GM19438 (cell line): Measurements from ENCODE around the gene RAVER2.
A peak's percentile ranks its signal among the peaks of the same experiment; 100 is the strongest.

Experiments
- ATAC-seq: cut with Tn5 transposase; IDR thresholded peaks from one replicate; pipeline ENCODE4 v1.9.1; 2021; ENCODE audit warnings: low read depth; ENCODE audit not compliant: unreplicated experiment

Gene RAVER2

DNA sequence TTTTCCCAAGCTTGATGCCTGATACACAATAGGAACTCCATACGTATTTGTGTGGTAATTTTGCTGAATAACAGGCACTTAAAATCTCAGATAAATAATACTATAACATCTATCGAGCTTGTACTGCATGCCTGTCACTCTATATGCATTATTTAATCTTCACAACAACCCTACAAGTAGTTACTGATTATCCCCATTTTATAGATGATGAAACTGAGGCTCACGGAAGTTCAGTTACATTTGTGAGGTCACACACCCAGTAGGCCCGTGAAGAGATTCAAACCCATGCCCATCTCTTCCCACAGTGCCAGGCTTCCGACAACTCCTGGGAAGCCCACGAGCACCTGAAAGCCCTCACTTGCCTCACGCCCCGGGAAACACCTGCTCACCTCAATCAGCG, 98.8 kb downstream of the RAVER2 start:
- no peak for ATAC-seq

DNA sequence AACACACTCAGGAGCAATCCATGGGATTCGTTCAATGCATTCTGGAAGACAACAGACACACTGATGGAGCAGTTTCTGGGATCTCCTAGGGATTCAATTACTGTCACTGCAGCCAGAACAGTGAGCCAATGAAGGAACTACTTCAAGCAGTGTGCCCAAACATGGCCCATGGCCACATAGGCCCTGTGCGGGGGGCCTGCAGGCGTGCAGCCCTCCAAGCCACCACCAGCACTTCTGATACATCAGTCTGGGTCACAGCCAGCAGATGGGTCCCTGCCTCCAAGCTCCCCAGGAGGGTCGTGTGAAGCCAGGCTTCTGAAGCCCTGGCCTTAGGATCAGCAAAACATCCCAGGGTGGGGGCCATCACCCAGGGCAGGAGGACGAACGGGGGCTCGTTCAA, 99.3 kb downstream of the RAVER2 start:
- ATAC-seq = no peak

DNA sequence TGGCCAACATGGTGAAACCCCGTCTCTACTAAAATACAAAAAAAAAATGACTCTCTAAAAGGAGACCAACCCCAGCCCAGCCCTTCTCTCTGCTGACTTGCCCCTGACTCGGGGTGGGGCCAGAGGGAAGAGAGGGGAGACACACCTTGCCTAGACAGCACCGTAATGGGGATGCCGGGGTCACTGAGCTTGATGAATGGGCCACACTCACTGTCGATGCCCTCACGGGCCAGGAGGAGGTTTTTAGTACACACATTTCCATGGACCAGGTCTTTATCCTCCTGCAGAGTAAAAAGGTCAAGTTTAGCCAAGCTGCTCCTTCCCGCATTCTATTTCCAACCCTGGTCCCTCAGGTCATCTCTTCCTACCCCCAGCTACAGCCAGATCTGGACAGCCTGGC, 99.7 kb downstream of the RAVER2 start:
- ATAC-seq = no peak

DNA sequence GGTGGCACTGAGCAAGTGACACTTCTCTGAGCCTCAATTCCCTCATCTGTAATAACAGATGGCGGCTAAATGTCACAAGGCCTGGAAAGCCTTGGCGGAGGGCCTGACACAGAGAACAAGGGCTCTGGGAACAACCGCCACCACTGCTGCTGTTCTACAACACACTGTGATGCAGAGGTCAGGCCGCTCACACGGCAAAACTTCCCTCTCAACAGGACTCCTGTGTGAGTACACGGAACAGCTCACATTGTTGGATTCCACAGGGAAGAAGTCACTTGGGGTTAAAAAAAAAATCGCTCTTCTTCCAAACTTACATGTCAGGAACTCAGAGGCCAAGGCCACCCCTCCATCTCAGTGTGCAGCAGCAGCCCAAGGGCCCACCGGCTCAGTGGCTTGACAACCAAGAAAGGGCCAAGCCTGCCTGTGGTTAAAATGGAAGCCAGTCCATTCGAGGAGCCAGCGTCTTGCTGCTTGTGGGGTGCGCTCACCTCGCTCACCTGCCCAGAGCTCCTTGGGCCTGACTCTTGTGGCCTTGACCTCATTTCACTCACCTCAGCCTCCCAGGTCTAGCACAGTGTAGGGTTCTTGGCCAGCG, 101.1 kb downstream of the RAVER2 start:
- no peak for ATAC-seq

DNA sequence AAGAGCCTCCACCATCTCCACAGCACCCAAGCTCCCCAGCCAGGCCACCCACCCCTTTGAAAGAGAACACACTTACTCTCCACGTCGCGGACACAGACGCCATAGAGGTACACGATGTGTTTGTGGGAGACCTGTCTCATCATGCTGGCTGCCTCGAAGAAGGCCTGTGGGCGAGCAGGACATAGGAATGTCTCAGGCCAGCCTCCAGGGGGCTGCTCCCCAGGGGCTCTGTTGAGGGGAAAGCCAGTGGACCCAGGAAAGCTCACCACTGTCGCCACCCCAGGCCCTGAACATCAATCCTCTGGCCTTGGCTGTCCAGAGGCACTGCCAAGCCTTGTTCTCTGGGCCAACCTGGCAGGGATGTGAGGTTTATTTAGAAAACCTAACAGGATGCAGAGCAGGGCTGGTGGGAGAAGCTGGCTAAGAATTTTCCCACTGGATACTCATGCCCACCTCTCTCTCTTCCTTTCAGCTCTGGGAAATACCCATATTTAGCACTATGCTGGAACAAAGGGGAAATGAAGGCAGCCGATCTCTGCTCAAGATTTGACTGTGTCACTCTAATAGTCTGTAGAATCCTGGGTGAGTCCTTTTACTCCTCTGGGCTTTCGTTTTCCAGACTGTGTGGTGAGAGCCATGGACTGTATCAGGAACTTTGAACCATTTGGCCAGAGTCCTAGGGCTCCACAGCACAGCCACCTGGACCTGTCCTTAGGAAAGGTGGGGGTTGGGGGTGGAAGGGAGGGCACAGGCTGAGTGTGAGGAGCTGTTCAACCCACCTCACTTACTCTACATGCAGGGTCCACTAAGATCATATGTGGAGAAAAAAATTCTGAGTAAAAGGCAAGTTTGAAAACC, 101.9 kb downstream of the RAVER2 start:
- no peak for ATAC-seq

DNA sequence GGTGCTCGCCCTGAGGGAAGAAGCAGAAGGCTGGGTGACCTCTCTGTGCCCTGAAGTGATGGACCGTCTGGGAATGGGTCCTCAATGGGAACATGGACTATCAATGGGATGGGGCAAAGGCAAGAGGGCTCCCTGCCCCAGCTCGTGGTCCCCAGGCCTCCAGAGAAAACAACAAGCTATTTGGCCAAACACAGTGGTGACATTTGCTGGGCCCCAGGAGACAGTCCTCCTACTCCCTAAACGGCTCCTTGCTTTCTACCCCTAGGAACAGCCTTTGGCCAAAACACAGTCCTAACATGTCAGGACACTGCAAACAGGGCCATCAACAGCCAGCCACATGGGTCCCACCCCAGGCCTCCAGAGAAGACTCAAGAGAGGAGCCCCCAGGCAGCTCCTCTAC, 102.8 kb downstream of the RAVER2 start:
- no peak for ATAC-seq

DNA sequence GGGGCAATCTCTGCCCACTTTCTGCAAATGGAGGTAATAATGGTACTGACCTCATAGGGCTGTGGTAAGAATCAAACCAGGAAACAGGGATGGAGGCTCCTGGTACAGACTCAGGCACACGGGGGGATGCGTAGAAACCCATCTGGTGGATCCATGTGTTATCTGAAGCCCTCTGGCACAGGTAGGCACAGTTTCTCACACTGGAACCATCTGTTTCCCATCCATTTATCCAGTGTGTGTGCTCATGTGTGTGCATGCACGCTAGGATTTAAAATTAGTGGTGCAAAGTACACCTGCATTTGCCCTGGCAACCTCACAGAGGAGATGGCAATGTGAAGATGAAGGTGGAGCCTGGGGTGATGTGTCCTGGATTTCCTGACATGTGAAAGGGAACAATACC, 103.3 kb downstream of the RAVER2 start:
- ATAC-seq = no peak

DNA sequence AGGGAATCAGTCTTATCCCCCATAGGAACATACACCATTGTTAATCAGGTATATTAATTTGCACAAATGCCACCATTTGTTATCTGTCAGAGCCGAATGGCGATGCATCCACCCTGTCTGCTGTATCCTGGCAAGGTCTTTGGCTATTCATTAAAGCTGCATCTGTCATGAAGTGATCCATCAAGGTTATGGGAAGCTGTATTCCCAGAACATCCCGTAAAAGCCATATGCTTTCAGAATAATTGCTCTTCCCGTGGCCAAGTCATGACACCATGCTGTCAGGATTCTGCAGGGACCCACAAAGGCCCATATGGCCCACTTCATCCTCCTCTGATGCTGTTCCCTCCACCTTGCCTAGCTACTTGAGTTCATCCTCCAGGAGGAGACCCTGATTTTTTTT, 103.9 kb downstream of the RAVER2 start:
- no peak for ATAC-seq

DNA sequence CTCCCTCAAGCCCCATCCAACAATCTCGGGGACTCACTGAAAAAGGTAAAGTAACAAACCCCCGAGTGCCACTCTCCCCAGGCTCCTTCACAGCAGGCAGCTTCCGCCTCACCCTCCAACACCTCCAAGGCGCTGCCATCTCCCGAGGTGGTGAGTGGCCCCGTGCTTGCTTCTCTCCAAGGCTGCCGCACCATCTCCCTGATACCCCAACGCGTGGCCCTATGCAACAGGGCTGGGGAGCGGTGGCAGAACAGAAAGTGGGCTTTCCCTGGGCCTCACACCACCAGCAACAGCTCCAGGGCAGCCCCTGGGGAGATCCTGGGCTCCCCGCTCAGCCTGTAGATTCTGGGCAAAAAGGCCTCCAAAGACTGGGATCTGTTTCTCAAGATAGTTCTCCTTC, 105.1 kb downstream of the RAVER2 start:
- ATAC-seq = no peak

DNA sequence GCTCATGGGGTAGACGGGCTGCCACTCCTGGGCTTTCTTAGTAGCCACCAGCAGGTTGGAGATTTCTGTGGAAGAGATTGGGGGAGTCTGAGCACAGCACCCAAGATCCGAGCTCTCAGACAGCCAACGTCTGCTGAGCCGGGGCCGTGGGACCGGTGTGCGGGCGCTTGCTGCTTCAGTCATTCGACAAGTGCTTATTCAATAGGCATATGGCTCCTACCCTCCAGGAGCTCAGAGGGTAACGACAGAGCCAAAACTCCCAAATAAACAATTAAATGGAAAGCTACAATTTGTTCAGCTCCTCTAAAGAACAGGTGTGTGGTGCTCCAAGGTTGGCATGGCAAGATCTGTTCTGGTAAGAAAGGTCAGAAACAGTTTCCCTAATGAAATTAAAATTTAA, 106.0 kb downstream of the RAVER2 start:
- no peak for ATAC-seq

DNA sequence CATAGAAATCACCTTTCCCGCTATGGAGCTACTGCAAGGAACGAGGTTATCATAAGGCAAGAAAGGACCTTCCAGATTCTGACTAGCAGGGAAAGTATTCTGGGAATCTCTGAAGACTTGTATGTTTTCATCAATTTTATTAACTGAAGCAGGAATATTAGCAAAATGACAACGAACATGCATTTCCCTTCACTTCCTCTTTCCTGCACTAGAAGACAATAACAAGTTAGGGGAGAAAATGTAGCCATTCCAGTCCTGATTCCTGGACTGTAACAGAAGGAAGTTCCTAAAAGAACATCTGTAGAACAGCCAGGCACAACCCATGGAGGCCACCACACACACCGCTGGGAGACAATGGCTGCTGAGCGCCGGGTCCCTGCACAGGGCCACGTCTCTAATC, 106.8 kb downstream of the RAVER2 start:
- ATAC-seq = no peak

DNA sequence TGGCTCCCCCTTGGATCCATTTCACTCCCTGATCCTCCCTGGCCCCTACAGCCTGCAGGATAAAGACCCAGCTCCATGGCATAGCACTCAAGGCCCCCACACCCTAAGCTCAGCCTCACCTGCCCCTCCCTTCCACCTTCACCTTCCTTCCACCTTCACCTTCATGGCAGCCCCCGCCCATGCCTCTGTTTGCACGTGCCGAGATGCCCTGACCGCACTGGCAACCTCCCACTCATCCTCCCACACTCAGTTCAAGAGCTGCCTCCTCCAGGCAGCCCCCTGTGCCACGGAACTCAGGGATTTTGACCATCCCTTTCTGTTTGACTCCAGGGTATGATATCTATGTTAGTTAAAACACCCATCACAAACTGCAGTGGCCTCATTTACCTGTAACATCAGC, 109.8 kb downstream of the RAVER2 start:
- no peak for ATAC-seq

DNA sequence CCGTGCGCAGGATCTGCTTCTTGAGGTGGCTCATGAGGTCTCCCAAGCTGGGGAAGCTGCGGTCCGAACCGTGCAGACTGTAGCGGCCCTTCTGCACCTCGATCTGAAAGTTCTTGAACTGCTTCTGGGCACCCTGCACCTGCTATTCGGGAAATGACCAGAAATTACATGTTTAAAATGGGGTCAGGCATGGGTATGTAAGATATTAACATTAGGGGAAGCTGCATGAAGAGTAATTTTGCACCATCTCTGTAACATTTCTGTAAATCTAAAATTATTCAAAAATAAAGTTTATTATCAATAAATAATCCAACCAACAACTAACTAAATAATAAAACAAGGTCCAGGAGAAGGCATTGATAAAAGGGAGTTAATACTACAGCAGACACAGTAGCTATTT, 110.7 kb downstream of the RAVER2 start:
- ATAC-seq = no peak

DNA sequence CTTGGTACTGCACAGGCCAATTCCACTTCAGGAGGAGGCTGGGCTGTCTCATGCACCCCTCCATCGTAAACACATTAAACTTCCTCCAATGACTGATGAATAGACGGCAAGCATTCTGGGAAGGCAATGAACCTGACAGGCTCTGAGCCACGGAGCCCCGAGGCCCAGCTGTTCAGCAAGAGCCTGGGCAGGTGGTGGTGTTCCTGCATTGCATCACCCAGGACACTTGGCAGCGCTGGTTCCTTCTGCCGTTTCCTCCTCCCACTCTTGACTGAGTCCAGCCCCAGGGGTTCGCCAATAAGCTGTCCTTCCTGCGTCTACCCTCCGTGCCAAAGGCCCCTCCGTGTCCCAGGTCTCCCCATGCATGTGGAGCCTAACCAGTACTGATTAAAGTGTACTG, 111.7 kb downstream of the RAVER2 start:
- ATAC-seq = no peak

DNA sequence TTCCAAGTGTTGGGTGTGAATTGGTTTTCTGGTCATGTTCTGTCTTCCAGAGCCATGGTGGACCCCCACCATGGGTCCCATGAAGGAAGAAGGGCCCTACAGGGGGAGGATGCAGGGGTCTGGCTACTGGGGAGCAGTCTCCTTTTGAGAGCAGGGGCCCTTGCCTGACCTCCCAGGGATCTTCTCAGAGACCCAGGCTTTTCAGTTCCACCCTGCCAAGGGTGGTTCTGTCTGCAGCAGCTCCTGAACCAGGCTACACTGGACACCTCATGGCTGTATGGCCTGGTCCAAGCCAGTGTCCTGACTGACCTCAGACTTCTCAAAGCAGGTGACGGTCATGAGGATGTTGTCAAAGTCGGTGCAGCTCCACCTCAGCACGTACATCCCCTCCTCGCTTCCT, 112.5 kb downstream of the RAVER2 start:
- no peak for ATAC-seq

DNA sequence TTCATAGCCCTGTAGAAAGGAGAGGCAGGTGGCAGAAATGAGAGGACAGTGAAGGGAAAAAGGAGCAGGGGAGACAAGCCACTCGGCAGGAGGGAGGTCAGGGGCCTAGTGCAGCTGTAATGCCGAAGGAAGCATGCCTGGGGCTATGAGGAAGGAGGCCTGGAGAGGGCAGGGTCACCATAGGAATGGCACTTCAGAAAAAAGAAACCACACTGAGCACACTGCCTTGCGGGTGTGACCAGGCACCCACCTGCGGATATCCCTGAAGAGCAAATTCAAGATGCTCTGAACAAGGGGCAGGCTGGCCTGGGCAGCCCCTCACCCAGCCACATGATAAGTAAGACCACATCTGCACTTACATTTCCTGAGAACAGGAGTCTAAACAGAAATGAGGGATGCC, 116.7 kb downstream of the RAVER2 start:
- no peak for ATAC-seq

DNA sequence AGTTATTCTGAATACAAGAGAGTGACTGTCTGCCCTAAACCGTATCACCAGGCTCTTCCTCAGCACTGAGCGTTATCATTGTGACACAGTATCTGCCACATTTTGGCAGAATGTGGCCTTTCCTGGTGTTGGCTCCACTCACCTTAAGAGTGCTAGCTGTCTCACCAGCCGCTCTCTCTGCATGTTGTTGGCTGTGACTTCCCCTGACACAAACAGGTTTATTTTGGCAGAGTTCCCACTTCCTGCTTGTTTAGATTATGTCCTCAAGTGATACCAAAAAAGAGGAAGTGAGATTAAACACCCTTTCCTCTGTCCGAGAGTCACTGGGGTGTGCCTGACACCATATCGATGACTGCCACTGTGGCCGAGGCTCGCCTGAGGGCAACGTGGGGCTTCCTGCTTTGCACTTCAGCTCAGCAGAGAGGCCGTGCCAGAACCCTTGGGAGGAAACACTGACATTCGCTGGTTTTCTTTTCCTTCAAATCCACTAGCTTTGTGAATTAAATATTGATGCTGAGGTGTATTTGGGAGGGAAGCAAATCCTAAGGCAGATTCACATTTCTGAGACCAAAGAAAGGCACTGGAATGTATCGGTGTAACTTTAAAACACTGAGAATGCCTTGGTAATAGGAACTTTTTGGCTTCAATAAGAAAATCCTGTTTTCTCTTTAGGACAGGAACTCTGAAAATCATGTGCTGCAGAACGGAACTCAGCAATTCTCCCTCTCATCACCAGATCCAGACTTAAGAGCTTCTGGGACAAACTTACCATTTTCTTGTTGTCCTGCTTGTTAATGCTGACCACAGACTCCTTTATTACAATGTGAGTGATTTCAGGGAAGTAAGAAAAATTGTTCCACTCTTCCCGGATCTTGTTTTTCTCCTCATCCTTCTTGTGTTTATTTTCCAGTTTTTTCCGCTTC, 119.4 kb downstream of the RAVER2 start:
- peak; percentile 99 for ATAC-seq

DNA sequence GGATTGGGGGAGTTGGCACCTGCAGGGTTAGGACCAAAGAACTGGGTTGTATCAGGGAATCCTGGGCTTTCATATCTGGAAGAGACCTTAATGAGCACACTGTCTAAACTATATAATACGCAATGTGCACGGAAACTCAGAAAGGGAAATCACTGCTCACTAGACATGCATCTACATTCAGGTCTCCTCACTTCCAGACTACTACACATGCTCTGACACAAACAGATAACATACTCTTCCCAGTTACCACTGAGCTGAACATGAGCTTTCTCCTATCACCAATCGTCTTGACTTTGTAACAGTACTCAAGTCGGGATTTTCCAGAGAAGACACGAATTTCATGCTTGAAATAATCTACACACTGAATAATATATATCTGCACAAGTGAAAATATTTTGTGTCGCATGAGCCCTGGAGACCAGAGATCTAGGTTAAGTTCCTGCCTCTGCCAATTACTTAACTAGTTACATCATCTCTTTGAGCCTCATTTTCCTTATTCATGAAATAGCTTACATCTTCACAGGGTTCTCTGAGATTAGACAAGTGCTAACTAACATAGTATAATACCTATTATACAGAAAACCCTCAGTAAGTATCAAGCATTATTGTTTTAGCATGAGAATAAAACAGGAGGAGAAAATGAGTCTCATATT, 120.4 kb downstream of the RAVER2 start:
- no peak for ATAC-seq

DNA sequence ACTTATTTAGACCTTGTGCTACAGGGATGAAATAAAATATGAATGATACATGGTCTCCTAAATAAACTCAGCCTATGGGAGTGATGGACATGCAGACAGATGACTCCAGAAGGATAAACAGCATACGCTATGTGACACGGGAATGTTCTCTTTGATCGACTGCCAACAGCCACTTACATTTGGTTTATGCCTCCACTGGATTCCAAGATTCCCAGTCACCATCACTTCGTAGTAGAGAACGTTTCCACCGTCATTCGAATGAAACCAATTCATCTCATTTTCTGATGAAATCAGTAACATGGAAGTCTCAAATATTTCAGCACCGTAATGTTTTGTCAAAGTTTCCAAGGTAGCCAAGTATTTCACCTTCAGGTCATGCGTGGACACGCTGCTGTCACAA, 121.8 kb downstream of the RAVER2 start:
- ATAC-seq = no peak

DNA sequence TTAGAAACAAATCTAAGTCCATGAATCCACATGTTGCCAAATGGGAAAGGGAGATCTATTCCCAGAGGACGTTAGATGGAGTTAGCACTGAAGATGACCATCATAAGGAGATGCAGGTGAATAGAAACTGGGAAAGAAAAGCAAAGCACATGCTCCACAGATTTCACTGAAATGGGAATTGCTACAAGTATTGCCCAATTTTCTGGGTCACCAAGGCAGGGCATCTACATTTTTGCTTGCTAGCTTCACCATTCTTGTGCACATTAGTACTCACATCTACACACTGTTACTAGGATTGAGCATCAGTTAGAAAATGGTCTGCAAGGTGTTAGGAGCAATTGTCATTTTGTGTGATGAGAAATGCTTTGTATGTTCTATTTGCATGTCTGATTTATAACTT, 122.4 kb downstream of the RAVER2 start:
- no peak for ATAC-seq

DNA sequence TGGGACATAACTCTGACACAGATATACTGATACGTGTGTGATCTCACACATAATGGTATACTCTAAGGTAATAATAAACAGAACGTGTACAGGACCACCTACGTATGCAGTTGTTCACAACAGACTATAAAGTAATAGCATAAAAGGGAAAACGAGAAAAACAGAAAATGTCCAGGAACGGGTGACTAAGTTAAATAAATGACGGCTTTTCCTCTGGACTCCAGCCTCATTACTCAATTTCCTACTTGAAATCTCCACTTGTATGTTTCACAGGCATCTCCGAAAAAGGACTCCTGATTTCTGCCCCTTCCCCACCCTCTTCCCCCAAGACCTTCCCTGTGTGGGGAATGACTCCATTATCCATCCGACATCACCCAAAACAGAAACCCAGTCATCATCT, 126.4 kb downstream of the RAVER2 start:
- no peak for ATAC-seq
